A549 (cell line): ENCODE data around the gene THBS2. TPM values are rescaled to one million over a fixed set of nuclear protein-coding genes. Genes with fewer than 3 reads are reported as not detected.

ENCODE experiments used
- ATAC-seq, 2 experiments: fragments of 200-7000 bp in 1 of 2; fragments of >200 bp in 1 of 2; cut with Nextera tagmentation in 1 of 2; cut with Tn5 transposase in 1 of 2; 3 replicates each; pipeline versions ENCODE4 v1.8.0 to v1.9.1; 2018 to 2020; ENCODE audit warnings: mild to moderate bottlenecking in 1 of 2, moderate library complexity in 1 of 2
- CTCF ChIA-PET: fragments of 300-600 bp; sonication (Branson Sonifier 250); formaldehyde crosslinking; extraction: SDS; loops from one replicate; lab custom pipeline; 2021; ENCODE audit warnings: antibody characterized with exemption, inconsistent platforms; lab: Yijun Ruan, JAX
- POLR2A ChIA-PET: fragments of 350-600 bp; formaldehyde crosslinking; extraction: SDS; loops from one replicate; lab custom pipeline; 2021; ENCODE audit warnings: antibody characterized with exemption, inconsistent platforms; lab: Yijun Ruan, JAX
- DNase-seq, 2 experiments: peaks; one replicate each; pipeline versions ENCODE4 v3.0.0 to v3.0.0-alpha.2; 2011 to 2016; ENCODE audit warnings: low read depth in 1 of 2, low spot score in 1 of 2
- FAIRE-seq: peaks from 2 replicates; lab custom pipeline; 2011; peaks lifted over from hg19 to GRCh38; lab: Jason Lieb, UNC
- H3K27ac ChIP-seq, 2 experiments: fragments of >200 bp; sonication (Bioruptor Twin); formaldehyde crosslinking; 3 replicates each; pipeline ENCODE4 v1.5.1; 2016 to 2017
- H3K4me1 ChIP-seq: fragments of >200 bp; sonication (Bioruptor Twin); formaldehyde crosslinking; 3 replicates; pipeline ENCODE4 v1.6.1; 2016
- H3K4me2 ChIP-seq: fragments of >200 bp; sonication (Bioruptor Twin); formaldehyde crosslinking; 3 replicates; pipeline ENCODE4 v1.6.1; 2016
- H3K4me3 ChIP-seq: fragments of >200 bp; sonication (Bioruptor Twin); formaldehyde crosslinking; 3 replicates; pipeline ENCODE4 v1.5.1; 2016
- H3K9me3 ChIP-seq: fragments of >200 bp; sonication (Bioruptor Twin); formaldehyde crosslinking; 3 replicates; pipeline ENCODE4 v1.6.1; 2016
- ATOH8 ChIP-seq: fragments of 250-450 bp; sonication (Bioruptor Pico); IDR thresholded peaks from 2 replicates; pipeline ENCODE4 v1.5.0; 2020; ENCODE audit warnings: low read depth, mild to moderate bottlenecking, moderate library complexity
- BCL3 ChIP-seq: fragments of >200 bp; sonication (Bioruptor Twin); formaldehyde crosslinking; IDR thresholded peaks from 3 replicates; pipeline ENCODE4 v1.6.1; 2016
- CBX2 ChIP-seq: fragments of 200-600 bp; sonication (generic); IDR thresholded peaks from 2 replicates; pipeline ENCODE4 v1.6.1; 2016; ENCODE audit warnings: low read depth, mild to moderate bottlenecking, borderline replicate concordance
- CHD4 ChIP-seq: fragments of 200-600 bp; sonication (generic); IDR thresholded peaks from 2 replicates; pipeline ENCODE4 v1.6.1; 2016; ENCODE audit warnings: antibody characterized with exemption, mild to moderate bottlenecking, borderline replicate concordance
- CTCF ChIP-seq: fragments of >200 bp; sonication (Bioruptor Twin); formaldehyde crosslinking; IDR thresholded peaks from 3 replicates; pipeline ENCODE4 v1.5.1; 2016
- EHMT2 ChIP-seq: fragments of 200-600 bp; sonication (generic); IDR thresholded peaks from 2 replicates; pipeline ENCODE4 v1.6.1; 2016; ENCODE audit warnings: antibody characterized with exemption, low read depth, mild to moderate bottlenecking, moderate library complexity
- ELK1 ChIP-seq: fragments of 150-350 bp; IDR thresholded peaks from 2 replicates; pipeline ENCODE4 v1.6.1; 2014; ENCODE audit warnings: low read depth, mild to moderate bottlenecking, low read length
- EP300 ChIP-seq, 2 experiments: fragments of >200 bp; sonication (Bioruptor Twin); formaldehyde crosslinking; IDR thresholded peaks; 2 replicates in 1 of 2; 3 replicates in 1 of 2; pipeline ENCODE4 v1.6.1; 2016 to 2017
- ESRRA ChIP-seq: fragments of 150-350 bp; IDR thresholded peaks from 2 replicates; pipeline ENCODE4 v1.6.1; 2014; ENCODE audit warnings: mild to moderate bottlenecking, low read length, borderline replicate concordance
- HOXB13 ChIP-seq: fragments of 250-450 bp; sonication (Bioruptor Pico); IDR thresholded peaks from 2 replicates; pipeline ENCODE4 v1.5.0; 2020; ENCODE audit warnings: low read depth, mild to moderate bottlenecking, moderate library complexity
- HOXB5 ChIP-seq: fragments of 250-450 bp; sonication (Bioruptor Pico); IDR thresholded peaks from 2 replicates; pipeline ENCODE4 v1.5.0; 2020; ENCODE audit warnings: mild to moderate bottlenecking, moderate library complexity
- JUN ChIP-seq, 2 experiments: fragments of >200 bp; sonication (Bioruptor Twin); formaldehyde crosslinking; IDR thresholded peaks; 2 replicates in 1 of 2; 3 replicates in 1 of 2; pipeline ENCODE4 v1.6.1; 2016 to 2017
- KDM1A ChIP-seq: fragments of 200-600 bp; sonication (generic); IDR thresholded peaks from 2 replicates; pipeline ENCODE4 v1.6.1; 2016; ENCODE audit warnings: low read depth, mild to moderate bottlenecking
- KDM5A ChIP-seq: fragments of 200-600 bp; sonication (generic); IDR thresholded peaks from 2 replicates; pipeline ENCODE4 v1.6.1; 2016; ENCODE audit warnings: antibody characterized with exemption, mild to moderate bottlenecking
- NFE2L2 ChIP-seq: fragments of 150-350 bp; conservative IDR thresholded peaks from 2 replicates; pipeline ENCODE4 v1.6.1; 2014; ENCODE audit warnings: low read length
- PBX3 ChIP-seq: IDR thresholded peaks from 2 replicates; pipeline ENCODE4 v1.6.1; 2012
- PHF8 ChIP-seq: fragments of 200-600 bp; sonication (generic); IDR thresholded peaks from 2 replicates; pipeline ENCODE4 v1.6.1; 2016; ENCODE audit warnings: low read depth, mild to moderate bottlenecking, antibody characterized with exemption, moderate library complexity, borderline replicate concordance
- POLR2A ChIP-seq: IDR thresholded peaks from 2 replicates; pipeline ENCODE4 v1.6.1; 2012; ENCODE audit warnings: mild to moderate bottlenecking, low read length
- RAD21 ChIP-seq, 2 experiments: fragments of >200 bp in 1 of 2; sonication (Bioruptor Twin) in 1 of 2; formaldehyde crosslinking in 1 of 2; IDR thresholded peaks in 1 of 2; conservative IDR thresholded peaks in 1 of 2; 2 replicates in 1 of 2; 3 replicates in 1 of 2; pipeline ENCODE4 v1.6.1; 2012 to 2018; ENCODE audit warnings: inconsistent platforms in 1 of 2
- RCOR1 ChIP-seq: fragments of 150-350 bp; IDR thresholded peaks from 2 replicates; pipeline ENCODE4 v1.6.1; 2014; ENCODE audit warnings: antibody characterized with exemption, low read length, low read depth
- RFX5 ChIP-seq: fragments of 450-650 bp; IDR thresholded peaks from 2 replicates; pipeline ENCODE4 v1.7.1; 2014; ENCODE audit warnings: antibody characterized with exemption, mild to moderate bottlenecking, moderate library complexity
- RNF2 ChIP-seq: fragments of 200-600 bp; sonication (generic); IDR thresholded peaks from 2 replicates; pipeline ENCODE4 v1.6.1; 2016; ENCODE audit warnings: low read depth, mild to moderate bottlenecking, antibody characterized with exemption, moderate library complexity, borderline replicate concordance
- SREBF2 ChIP-seq: fragments of 450-650 bp; IDR thresholded peaks from 2 replicates; pipeline ENCODE4 v1.6.1; 2014; ENCODE audit warnings: mild to moderate bottlenecking, moderate library complexity
- TP53 ChIP-seq: fragments of 250-450 bp; sonication (Bioruptor Pico); IDR thresholded peaks from 2 replicates; pipeline ENCODE4 v1.5.0; 2021; ENCODE audit warnings: mild to moderate bottlenecking, moderate library complexity
- ZFP36 ChIP-seq: fragments of 450-650 bp; IDR thresholded peaks from 2 replicates; pipeline ENCODE4 v1.6.1; 2014; ENCODE audit warnings: borderline replicate concordance; ENCODE audit not compliant: partially characterized antibody
- ZNF302 ChIP-seq: fragments of 250-450 bp; sonication (Bioruptor Pico); IDR thresholded peaks from 2 replicates; pipeline ENCODE4 v1.9.0; 2021; ENCODE audit warnings: inconsistent platforms, mild to moderate bottlenecking, moderate library complexity
- ZSCAN20 ChIP-seq: fragments of 250-450 bp; sonication (Bioruptor Pico); IDR thresholded peaks from 2 replicates; pipeline ENCODE4 v1.8.0; 2022; ENCODE audit warnings: mild to moderate bottlenecking, moderate library complexity
- WGBS: methylation state at CpG from one replicate; pipeline ENCODE4 v1.1.6; 2017; ENCODE audit errors: missing lambda C conversion rate; 5-methylcytosine and 5-hydroxymethylcytosine counted together
- polyA plus RNA-seq, 4 experiments: library from polyadenylated mRNA; depleted of rRNA in 3 of 4; stranded (reverse); fragments of >200 nt; fragmentation: RNase III in 1 of 4; extraction: RNeasy Plus Mini Kit Qiagen cat#74134 plus additional on column Dnase treatment in 1 of 4; gene quantifications; 2 replicates in 3 of 4; 3 replicates in 1 of 4; pipeline ENCODE4 v1.2.3, GENCODE V29; 2011 to 2017

Gene THBS2
- polyA plus RNA-seq, 2 of the 4 experiments (the other 2 are of a cell fraction), result 0.01 to 0.06 TPM

- Histone ChIP-seq H3K27ac (no peak overlapping the region), H3K4me3 (no peak overlapping the region), H3K4me2 (no peak overlapping the region), H3K9me3 (no peaks in the 10 kb centered on the region; the same call in 2 of the 3 replicates), H3K4me1 (peaks cover 23% of the 10 kb centered on the region)
- 25% methylated on average over 1 of the region's 1 CpG for WGBS
- ATAC-seq (no peak), FAIRE-seq (no peak), DNase-seq (no peak)
- TF ChIP-seq RFX5 (no peak), CTCF (no peak), PHF8 (no peak), CHD4 (no peak), CBX2 (no peak), EHMT2 (no peak), JUN (IDR thresholded peaks at IDR 0.05) (no peak), KDM1A (no peak), KDM5A (no peak), NFE2L2 (no peak), TP53 (no peak), RAD21 (conservative IDR thresholded peaks at IDR 0.05 in 1 of 2, IDR thresholded peaks at IDR 0.05 in 1 of 2) (no peak), POLR2A (no peak)
- ChIA-PET CTCF (no interaction called here), POLR2A (no interaction called here)
Observed at GRCh38 chr6:169217972-169218371, 35.7 kb downstream of the THBS2 start.

- DNase-seq, result no peak
- no peak overlapping the region for H3K4me2 ChIP-seq
- no peak for ATAC-seq
- FAIRE-seq, result no peak
- WGBS, result 88% methylated on average over 14 of the region's 14 CpGs
- H3K4me3 ChIP-seq, result no peak overlapping the region
- peaks cover 23% of the 10 kb centered on the region for H3K4me1 ChIP-seq
- 0 out of 6 replicates have a peak overlapping the region, but pooled peaks of 1 of the 2 experiments have one; percentile 41 for H3K27ac ChIP-seq
- CTCF ChIA-PET, result no interaction called here
- no peak for TF ChIP-seq ELK1
- no peak for TF ChIP-seq HOXB5 (CRISPR knock-in tag)
- no peak for TF ChIP-seq HOXB13 (CRISPR knock-in tag)
- TF ChIP-seq ESRRA, result no peak
- no peak for TF ChIP-seq CTCF
- no peak for TF ChIP-seq BCL3
- TF ChIP-seq EP300 (IDR thresholded peaks at IDR 0.05), result no peak
- TF ChIP-seq ATOH8 (CRISPR knock-in tag), result no peak
- no peak for TF ChIP-seq ZSCAN20 (CRISPR knock-in tag)
- no peak for TF ChIP-seq PHF8
- TF ChIP-seq SREBF2, result no peak
- no peak for TF ChIP-seq ZFP36
- TF ChIP-seq NFE2L2, result no peak
- TF ChIP-seq RFX5, result no peak
- no peak for TF ChIP-seq PBX3
- TF ChIP-seq EHMT2, result no peak
- TF ChIP-seq TP53, result no peak
- no peak for TF ChIP-seq RNF2
- no peak for TF ChIP-seq ZNF302
- no peak for TF ChIP-seq RCOR1
- POLR2A ChIA-PET, result no interaction called here
- H3K9me3 ChIP-seq, result no peaks in the 10 kb centered on the region
Observed at GRCh38 chr6:169216830-169217229, 36.8 kb downstream of the THBS2 start.
